Measurements from ENCODE around the gene LAPTM5.
A peak's percentile ranks its signal among the peaks of the same experiment; 100 is the strongest.

Gene LAPTM5

DNA sequence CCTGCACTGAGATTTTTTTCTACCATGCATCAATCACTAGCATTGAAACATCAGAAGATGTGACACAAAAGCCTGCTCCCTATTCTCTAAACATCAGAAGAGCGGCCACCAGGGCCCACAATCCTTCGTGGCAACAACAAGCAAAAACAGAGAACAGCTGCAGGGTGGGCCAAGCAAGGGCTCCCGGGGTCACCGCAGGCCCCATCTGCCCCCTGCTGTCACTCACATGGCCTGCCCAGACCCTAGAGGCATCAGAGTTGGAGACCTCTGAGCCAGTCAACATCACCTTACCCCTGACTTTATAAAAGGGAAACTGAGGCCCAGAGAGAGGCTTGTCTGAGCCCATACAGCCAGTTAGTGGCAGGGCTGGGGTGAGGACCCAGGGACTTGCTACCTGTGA, 1.8 kb downstream of the LAPTM5 start:
- DNase-seq (ENCODE audit: low spot score), result no peak

DNA sequence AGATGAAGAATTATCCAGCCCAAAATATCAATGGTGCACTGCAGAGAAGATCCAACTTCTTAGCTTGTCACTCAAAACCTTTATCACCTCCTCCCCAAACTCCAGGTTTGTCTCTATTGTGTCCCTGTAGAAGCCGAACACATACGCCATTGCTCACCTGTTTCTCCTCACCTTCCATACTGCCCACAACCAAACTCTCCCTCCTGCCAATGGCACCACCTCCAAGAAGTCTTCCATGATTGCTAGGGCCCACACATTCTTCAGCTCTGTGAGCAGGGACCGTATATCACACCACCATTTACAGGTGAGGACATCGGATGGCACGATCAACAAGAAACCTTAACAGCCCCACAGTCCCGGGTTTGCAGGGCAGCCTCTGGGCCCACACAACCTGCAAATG, 2.2 kb downstream of the LAPTM5 start:
- DNase-seq (ENCODE audit: low spot score), result no peak

DNA sequence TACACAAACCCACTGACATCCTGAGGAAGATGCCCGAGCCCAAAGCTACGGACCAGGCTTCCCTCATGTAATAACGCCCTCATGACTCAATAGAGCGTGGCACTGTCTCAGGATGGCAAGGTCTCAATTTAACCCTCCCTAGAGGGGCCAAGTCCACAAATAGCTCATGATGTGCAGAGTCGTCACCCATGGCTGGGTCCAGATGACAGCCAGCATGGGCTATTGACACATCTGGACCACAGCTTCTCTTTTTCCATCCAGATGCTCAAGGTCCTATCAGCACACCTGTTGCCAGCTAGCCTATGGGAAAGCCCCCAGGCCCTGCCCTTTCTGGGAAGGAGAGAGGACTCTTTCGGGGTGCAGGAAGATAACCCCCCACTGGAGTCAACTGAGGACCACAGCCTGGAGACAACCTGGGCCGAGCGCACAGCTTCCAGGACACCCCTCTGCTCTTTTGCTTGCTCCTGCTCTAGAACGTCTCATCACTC, 2.8 kb downstream of the LAPTM5 start:
- no peak for DNase-seq (ENCODE audit: low spot score)

DNA sequence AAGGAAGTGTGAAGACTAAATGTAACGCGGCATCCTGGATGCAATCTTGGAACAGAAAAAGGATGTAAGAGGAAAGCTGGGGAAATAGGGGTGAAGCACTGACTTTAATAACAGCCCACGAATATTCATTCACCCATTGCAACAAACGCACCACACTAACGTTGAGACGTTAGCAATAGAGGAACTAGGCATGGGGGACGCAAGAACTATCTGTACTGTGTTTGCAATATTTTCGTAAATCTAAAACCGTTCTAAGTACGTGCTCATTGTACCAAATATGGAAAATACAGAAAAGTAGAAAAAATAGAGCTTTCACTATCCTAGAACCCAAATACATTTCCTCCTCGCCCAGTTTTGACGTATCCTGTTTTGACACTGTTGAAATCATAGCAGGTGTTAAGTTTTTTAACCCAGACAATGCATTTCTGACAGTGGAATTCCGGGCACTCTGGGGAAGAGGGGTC, 3.9 kb downstream of the LAPTM5 start:
- no peak for DNase-seq (ENCODE audit: low spot score)

DNA sequence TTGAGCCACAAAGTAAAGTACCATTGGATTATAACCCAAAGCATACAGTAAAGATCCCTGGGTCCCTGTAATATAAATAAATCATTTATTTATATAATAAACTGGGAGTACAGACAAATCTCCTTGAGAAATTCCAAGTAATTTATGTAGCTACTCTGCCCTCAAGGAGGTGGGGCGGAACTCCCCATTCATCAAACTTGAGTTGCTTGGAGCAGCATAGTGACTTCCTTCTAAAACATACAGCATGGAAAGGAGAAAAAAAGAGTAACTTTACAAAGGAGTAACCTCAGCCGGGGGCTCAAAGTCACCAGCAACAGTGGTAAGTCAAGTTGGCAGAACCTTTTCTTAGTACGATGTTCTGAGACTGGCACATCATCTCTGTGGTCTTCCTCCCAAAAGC, 4.5 kb downstream of the LAPTM5 start:
- DNase-seq (ENCODE audit: low spot score), result no peak

DNA sequence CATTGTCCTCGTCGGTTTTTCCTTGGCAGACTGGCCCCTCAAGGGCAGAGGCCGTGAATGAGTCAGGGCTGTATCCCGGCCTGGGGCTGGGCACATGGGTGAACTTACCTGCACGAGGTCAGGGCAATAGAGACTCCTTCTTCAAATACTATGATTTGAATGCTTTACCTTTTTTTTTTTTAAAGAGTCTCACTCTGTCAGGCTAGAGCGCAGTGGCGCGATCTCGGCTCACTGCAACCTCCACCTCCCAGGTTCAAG, 5.0 kb downstream of the LAPTM5 start:
- no peak for DNase-seq (ENCODE audit: low spot score)

DNA sequence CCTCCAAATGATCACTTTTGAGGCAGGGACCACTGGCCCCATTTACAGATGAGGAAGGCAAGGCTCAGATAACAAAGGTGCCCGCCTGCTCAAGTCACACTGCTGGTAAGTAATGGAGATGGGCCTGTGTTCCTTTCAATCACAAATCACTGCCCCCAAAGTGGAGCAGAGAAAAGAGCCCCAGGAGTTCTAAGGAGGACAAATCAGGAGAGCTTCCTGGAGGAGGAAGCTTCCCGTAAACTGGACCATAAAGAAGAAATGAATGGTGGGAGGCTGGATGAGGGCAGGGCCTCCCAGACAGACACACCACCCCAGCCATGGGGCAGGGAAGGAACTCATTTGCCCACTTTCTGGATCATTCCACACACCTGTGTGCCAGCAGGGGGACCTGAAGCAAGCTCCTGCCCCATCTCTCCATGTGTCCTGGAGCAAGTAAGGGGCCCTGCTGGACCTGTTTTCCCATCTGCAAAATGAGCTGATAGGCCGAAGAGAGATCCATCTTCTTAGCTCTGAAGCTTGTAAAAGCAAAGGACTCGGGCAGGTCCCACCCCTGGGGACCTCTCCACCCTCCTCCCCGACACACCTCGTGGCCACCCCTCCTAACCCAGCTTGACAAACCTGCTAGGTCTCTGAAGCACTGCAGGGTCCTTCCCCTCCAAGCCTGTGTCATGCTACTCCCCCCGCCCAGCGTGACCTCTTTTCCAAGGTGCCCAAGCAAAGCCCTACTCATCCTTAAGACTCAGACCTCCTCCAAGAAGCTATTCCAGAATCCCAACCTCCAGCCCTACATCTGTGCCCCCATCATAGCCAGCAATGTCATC, 5.5 kb downstream of the LAPTM5 start:
- no peak for DNase-seq (ENCODE audit: low spot score)

DNA sequence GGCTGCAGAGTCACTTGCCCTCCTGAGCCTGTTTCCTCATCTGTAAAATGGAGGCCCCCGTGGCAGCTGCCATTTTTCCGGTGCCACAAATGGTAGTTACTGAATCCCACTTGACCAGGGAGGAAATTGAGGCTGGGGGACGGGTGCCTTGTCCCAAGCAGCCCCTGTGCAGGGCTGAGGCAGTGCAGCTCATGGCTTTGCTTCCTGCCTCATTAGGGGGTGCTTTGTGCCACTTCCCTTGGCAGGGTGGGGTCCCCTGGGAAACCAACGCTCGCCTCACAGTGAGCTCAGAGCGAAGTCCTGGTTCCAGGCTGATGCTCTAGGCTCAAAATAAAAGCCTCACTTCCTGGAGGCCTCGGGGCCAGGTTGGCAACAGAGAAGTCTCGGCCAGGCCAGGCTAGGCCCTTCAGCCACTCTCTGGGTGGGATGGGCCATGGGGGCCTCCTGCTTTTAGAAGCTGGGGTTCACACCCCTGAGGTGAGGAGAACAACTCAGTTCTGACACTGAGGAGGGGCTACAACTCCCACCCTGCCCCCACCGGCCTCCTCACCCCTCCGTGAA, 6.8 kb downstream of the LAPTM5 start:
- DNase-seq (ENCODE audit: low spot score), result no peak

DNA sequence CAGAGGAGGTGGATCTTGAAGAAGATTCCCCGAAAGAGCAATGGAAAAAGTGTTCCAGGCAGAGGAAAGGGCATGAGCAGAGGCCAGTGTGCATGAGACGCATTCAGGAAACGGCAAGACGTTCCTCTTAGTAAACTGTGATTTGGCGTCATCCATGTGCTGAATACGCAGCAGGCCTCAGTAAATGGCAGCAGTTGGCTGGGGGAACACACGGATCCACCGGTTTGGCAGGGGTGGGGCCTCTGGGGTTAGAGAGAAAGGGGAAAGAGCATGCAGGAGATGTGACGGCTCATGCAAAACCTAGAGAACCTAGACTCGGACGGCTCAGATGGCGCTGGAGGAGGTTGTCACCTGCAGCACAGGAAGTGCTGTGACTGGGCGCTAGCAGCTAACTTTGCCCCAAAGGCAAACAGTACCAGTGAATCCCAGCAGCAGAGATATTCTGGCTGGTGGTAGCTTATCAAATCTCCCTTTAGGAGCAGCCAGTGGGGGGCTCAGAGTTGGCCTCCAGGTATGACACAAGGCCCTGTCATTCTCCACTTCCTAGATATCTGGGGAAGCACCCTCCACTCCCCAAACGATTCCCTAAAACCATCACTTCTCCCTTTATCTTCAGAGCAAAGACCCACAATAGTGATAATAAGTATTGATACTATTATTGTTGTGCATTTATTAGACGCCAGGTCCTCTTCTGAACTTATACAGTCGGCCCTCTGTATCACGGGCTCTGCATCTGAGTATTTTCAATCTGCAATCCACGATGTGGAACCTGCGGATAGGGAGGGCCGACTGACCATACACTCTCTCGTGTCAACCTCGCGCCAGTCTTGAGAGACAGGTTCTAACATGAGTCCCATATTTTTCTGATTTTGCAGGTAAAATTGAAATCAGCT, 7.6 kb downstream of the LAPTM5 start:
- DNase-seq (ENCODE audit: low spot score), result no peak

DNA sequence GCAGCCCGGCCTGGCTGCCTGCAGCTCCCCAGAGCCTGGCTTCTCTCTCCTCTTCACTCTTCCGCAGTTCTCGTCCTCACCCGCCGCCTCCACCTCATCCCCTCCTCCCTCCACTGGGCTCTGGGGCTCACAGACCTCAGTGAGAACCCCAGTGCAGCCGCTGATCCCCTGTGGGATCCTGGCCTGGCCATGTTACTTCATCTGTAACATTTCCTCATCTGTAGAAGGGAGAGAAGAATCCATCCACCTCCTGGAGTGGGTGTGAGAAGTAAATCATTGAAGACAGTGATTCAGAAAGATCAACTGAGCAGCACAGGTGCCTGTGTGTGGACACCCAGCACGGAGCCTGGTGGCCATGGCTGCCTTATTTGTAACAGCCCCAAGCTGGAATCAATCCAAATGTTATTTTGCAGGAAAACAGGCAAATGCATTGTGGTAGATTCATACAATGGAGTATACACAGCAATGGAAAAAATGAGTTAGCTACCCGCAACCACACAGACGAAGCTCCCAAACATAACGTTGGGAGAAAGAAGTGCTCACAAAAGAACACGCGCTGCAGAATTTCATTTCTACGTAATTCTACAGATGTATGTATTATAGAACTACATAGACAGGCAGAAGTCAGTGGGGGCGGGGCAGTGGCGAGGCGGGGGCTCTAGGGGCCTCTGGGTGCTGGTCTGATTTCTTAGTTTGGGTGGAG, 8.7 kb downstream of the LAPTM5 start:
- no peak for DNase-seq (ENCODE audit: low spot score)

DNA sequence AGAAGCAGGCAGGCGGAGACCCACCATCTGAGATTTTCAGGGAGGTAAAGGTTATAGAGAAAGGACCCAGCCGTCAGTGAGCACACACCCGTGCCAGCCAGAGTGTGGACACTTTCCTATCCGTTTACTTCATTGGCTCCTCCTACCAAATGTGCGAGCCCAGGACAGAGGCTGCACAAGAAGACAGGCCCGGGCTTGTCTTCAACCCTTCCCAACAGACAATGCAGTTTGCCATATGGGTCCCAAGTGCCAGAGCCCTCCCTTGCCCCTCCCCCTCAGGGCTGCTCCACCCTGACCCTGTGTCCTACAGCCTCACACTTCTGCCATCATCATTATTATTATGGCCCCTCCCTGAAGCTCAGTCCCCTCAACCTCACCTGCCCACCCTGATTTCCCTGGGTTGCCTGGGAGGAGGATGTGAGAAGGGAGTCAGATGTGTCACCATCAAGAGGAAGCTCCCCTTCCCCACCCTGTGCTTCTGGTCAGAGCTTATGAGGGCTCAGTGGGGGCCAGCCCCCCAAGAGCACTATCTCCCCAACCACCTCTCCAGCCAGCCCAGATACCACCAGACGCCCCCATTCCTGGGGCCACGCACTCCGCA, 9.4 kb downstream of the LAPTM5 start:
- DNase-seq (ENCODE audit: low spot score), result no peak

DNA sequence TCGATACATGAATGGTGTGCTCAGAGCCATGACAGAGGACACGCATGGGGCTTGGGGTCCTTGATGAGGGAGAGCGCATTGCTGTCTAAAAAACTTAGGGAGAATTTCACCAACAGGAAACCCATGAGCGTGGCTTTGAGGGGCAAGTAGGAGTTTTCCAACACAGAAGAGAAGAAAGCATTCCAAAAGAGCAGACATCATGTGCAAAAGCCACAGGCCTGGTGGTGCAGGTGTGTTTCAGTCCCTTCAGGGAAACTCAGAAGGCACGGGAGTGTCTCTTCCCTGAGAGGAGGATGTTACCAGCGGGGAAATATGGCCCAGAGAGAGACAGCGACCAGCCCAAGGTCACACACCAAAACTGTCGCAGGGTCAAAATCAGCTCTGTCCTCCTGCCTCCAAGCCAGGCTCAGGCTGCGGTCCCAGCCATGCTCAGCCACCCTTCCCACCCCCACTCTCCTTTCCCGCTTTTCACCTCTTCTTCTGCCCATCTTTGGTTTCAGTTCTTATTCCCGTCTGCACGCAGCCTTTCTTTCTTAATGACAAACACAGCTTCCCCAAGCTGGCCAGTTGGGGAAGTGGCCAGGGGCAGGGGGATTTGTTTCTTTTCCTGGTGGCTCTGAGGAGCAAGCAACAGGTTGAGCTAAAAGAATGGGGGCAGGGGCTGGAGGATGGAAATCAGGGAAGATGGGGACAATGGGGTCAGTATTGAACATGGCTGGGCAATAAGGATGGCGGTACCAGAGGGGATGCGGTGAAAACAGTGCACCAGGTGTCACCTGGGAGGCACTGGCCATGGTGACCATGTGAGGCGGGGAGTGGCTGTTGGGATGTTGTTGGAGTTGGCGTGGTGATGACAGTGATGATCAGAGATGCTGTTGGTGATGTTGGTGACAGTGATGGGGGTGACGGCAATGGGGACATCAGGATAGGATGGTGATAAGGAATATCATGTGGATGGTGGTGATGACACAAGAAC, 10.3 kb downstream of the LAPTM5 start:
- DNase-seq (ENCODE audit: low spot score), result no peak

DNA sequence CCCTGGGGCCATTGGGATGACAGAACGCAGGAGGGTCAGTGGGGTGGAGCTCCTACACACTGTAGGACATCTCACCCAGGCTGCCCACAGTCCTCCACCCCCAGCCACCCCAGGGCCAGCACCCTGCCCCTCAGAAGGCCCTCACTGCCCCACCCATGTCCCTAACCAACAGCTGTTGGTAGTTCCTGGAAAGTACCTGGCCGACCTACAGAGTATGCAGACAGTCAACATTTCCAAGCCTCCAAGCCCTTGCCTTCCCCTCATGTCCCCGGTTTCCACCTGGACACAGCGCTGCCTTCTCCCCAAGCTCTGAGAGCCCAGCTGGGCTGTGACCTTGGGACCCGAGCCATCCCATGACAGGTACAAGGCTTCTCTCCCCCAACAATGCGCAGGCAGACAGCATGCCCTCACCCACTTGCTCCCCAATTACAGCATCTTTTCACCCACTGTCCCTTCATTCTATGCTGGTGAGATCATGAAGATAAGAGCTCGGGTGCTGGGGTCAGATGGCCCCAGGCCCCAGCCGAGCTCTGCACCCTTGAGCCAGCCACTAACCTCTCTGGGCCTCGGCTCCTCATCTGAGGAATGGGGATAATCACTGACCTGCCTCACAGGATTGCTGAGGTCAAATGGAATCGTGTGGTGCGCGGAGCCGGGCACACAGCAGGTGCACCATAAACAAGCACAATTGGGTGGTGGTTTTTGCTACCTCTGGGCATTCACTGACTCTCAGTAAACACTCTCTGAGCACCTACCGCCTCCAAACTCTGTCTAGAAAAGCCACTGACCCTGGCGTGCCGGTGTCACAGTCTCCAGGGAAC, 11.2 kb downstream of the LAPTM5 start:
- no peak for DNase-seq (ENCODE audit: low spot score)

DNA sequence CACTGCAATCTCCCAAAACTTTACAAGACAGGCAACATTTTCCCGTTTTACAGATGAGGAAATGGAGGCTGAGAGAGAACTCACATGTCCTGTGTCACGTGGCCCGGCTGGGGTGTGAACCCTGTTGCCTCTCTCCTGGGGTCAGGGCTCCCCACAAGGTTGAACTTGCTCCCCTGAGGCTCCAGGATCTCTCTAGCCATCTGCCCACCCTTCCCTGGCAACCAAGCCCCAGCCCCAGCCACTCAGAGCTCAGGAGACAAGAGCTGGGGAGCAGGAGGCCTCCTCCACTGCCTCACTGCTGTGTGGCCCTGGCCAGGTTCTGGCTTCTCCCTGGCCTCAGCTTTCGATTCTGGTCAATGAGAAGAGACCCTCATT, 11.8 kb downstream of the LAPTM5 start:
- no peak for DNase-seq (ENCODE audit: low spot score)

DNA sequence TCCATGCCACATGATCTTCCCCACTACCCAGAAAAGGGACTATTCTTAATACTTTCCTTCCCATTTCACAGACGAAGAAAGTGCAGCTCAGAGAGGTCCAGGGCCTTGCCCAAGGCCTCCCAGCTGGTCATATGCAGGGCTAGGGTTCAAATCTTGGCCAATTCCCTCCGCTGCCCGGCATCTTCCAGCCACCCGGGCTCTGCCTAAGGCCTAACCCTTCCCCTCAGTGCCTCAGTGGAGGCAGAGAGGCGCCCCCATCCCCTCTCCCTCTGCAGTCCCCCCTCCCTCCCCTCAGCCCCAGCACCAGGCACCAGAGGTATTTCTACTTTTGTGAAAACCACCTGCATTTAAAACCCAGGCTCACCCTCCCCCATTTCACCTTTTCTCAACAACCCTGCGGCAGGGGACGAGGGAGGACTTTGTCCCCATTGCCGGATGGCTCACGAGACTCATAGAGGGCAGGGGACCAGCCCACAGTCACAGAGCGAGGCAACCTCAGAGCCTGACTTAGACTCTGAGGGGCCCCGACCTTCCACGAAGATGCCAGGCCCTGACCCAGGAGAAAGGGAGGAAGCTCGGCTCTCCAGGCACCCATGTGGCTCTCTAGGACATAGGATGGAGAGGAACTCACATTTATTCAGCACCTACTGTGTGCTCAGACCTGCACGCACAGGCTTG, 12.3 kb downstream of the LAPTM5 start:
- peak; percentile 67 for DNase-seq (ENCODE audit: low spot score)

DNA sequence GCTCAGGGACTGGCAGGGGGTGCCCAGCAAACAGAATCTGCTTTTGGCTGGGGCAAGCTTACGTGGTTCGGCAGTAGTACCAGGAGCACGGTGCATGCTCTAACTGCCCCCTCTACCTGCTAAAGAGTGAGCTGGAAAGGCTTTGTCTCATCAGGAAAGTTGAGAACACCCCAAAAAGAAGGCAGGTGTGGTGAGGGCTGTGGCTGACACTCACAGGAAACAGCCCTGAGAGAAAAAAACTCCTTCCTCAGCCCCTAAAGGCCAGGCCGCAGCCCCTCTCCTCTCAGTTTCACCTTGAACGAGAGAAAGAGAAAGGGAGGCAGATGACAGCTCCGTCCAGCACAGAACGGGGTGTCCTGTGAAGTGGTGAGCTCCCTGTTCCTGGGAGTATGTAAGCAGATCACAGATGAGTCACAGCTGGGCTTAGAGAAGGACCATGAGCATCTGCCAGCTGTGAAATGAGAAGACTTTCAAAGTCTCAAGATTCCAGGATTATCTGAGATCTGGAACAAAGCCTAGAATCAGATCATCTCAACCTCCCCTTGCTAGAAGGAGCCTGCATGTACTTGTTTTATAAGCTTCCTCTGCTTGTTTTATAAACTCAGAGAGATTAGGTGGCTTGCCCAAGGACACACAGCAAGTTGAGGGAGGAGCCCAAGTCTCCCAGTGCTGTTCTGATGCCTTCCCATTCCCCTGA, 13.4 kb downstream of the LAPTM5 start:
- no peak for DNase-seq (ENCODE audit: low spot score)

DNA sequence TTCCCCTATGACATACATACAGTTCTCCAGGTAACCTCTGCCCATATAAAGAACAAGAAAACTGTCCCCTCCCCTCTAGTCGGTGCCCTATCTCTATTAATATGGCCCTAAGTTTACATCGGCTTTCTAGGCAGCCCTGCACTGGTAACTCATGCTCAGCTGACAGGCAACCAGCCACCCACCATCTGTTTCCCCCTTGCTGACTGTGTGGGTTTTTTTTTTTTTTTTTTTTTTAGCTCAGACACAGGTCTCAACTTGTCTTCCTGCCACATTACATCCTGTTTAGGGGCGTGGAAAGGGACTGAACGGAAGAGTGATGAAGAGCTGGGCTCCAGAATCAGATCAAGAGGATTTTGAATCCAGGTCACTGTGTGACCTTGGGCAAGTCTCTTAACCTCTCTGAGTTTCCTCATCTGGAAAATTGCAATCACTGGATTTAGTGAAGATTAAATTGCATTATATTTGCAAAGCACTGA, 14.0 kb downstream of the LAPTM5 start:
- no peak for DNase-seq (ENCODE audit: low spot score)

DNA sequence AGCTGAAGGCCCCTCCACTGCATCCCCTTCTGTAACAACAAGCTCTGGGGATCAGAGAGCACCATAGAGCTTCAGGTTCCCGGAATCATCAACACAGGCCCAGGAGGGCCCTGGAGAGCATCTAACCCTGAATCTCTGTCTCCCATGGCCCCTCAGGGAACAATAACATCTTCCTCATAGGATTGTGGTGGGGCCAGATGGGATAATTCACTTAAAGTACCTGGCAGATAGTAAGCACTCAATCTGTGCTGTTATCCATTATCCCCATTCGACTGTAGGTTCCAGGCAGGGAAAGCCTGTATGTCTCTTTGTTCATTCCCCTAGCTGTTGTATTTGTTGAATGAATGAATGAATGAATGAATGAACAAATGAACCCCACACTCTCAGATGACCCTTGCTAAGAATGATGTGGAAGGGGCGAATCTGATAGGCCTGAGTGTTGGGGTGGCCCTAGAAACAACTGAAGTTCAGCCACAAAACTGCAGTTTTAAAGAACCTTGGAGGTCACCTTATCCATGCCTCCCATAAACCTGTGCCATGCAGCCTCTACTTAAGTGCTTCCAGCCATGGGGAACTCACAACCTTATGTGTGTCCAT, 14.5 kb downstream of the LAPTM5 start:
- DNase-seq (ENCODE audit: low spot score), result no peak
